CD4-positive, alpha-beta T cell (primary cell): ENCODE measurements around the gene IKBKE. TPM values are rescaled to one million over a fixed set of nuclear protein-coding genes. Genes with fewer than 3 reads are reported as not detected.

Experiments
- ATAC-seq: fragments of 200-7000 bp; cut with Tn5 transposase; one replicate; pipeline ENCODE4 v1.10.0; 2022; ENCODE audit warnings: mild to moderate bottlenecking; ENCODE audit not compliant: poor library complexity
- CTCF ChIA-PET: fragments of 350-600 bp; sonication (Branson Sonifier 250); formaldehyde crosslinking; loops from one replicate; lab custom pipeline; 2021; ENCODE audit warnings: antibody characterized with exemption, inconsistent platforms; lab: Charles Lee
- POLR2A ChIA-PET: fragments of 350-600 bp; sonication (Branson Sonifier 250); formaldehyde crosslinking; loops from one replicate; lab custom pipeline; 2021; ENCODE audit warnings: antibody characterized with exemption, inconsistent platforms; lab: Charles Lee
- DNase-seq, 14 experiments: peaks; one replicate each; pipeline ENCODE4 v3.0.0-alpha.2; 2013 to 2020; ENCODE audit warnings: mixed read lengths in 2 of 14
- H3K27ac ChIP-seq, 2 donors: one replicate each; pipeline versions ENCODE4 v1.5.1 to v1.7.0; 2013; ENCODE audit warnings: low read length in 2 of 2, low read depth in 1 of 2, mild to moderate bottlenecking in 1 of 2
- H3K27me3 ChIP-seq, 2 experiments: 1 replicate in 1 of 2; 2 replicates in 1 of 2; pipeline versions ENCODE4 v1.6.1 to v1.7.0; 2013; ENCODE audit warnings: low read length in 2 of 2, control low read depth in 1 of 2, mild to moderate bottlenecking in 1 of 2, moderate library complexity in 1 of 2; ENCODE audit not compliant: insufficient read depth in 2 of 2, control insufficient read depth in 1 of 2
- H3K36me3 ChIP-seq: one replicate; pipeline ENCODE4 v1.6.1; 2013; ENCODE audit warnings: low read length, control low read depth; ENCODE audit not compliant: insufficient read depth
- H3K4me1 ChIP-seq: one replicate; pipeline ENCODE4 v1.6.1; 2013; ENCODE audit warnings: low read length, control low read depth; ENCODE audit not compliant: insufficient read depth
- H3K4me3 ChIP-seq: one replicate; pipeline ENCODE4 v1.5.1; 2013; ENCODE audit warnings: mild to moderate bottlenecking, low read length, moderate library complexity
- H3K9me3 ChIP-seq, 2 experiments: 1 replicate in 1 of 2; 2 replicates in 1 of 2; pipeline versions ENCODE4 v1.6.1 to v1.7.0; 2013; ENCODE audit warnings: low read length in 2 of 2, mild to moderate bottlenecking in 2 of 2, control low read depth in 1 of 2, moderate library complexity in 1 of 2; ENCODE audit not compliant: control insufficient read depth in 1 of 2, insufficient read depth in 1 of 2
- H3K27ac Mint-ChIP-seq: one replicate; pipeline ENCODE4 v1.8.0; 2020; ENCODE audit warnings: mixed read lengths
- H3K27me3 Mint-ChIP-seq: one replicate; pipeline ENCODE4 v1.8.0; 2021; ENCODE audit warnings: mixed read lengths
- H3K36me3 Mint-ChIP-seq: one replicate; pipeline ENCODE4 v1.8.0; 2021; ENCODE audit warnings: low read depth, mixed read lengths
- H3K4me1 Mint-ChIP-seq: one replicate; pipeline ENCODE4 v1.8.0; 2021; ENCODE audit warnings: low read depth, mixed read lengths
- H3K4me3 Mint-ChIP-seq: one replicate; pipeline ENCODE4 v1.8.0; 2020; ENCODE audit warnings: mild to moderate bottlenecking, mixed read lengths
- H3K9me3 Mint-ChIP-seq: one replicate; pipeline ENCODE4 v1.8.0; 2020; ENCODE audit warnings: mixed read lengths
- CTCF ChIP-seq: fragments of 200-600 bp; IDR thresholded peaks from one replicate; pipeline ENCODE4 v1.8.0; 2022; ENCODE audit warnings: antibody characterized with exemption, mild to moderate bottlenecking
- intact Hi-C, 2 experiments: fragments of 100-400 bp; cut with DNase I in 1 of 2; cut with micrococcal nuclease in 1 of 2; formaldehyde crosslinking; loops; one replicate each; pipeline versions ENCODE4 v1.15.1 to v1.9.0; 2023 to 2025; cut with DNase I, micrococcal nuclease
- total RNA-seq, 174 experiments: library from RNA in 2 of 174; stranded (reverse) in 2 of 174; gene quantifications; one replicate each; pipeline ENCODE4 v1.2.3 and lab custom pipeline; 2021 to 2026

IKBKE gene
- total RNA-seq, 2 experiments from 2014 or later, result 27.9 to 29.8 TPM

DNA sequence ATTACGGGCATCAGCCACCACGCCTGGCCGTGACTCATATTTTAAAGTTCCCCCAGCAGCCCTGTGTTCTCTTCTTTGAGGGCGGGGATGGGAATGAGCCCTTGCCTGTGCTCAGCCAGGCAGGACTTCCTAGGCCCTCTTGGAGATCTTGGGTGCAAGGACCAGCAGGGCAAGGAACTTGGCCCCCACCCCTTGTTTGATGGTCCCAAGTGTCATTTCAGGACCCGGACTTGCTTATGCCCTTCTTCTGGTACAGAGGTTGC, 46.4 kb downstream of the IKBKE start:
- Mint-ChIP-seq H3K4me3 (no peak overlapping the region), H3K27ac (no peak overlapping the region), H3K4me1 (no peaks in the 10 kb centered on the region), H3K36me3 (no peaks in the 10 kb centered on the region), H3K9me3 (no peaks in the 10 kb centered on the region), H3K27me3 (no peaks in the 10 kb centered on the region)
- ChIA-PET POLR2A (no interaction called here), CTCF (interaction anchor here (1.3 to 2.5 kb wide), 2 partner anchors 27 to 28 kb away, joined by 3 to 8 read pairs; no protein-coding TSS in a partner anchor)
- H3K27me3 ChIP-seq, result no peaks in the 10 kb centered on the region
- no peak overlapping the region for H3K4me3 ChIP-seq
- peak in 2 of 14 experiments; percentile 39 to 58 for DNase-seq
- no peak for TF ChIP-seq CTCF
- no peak overlapping the region for H3K27ac ChIP-seq
- intact Hi-C loops, result no loop called here
- no peak for ATAC-seq
- H3K9me3 ChIP-seq, result no peaks in the 10 kb centered on the region
- peaks cover 2% of the 10 kb centered on the region for H3K4me1 ChIP-seq
- no peaks in the 10 kb centered on the region for H3K36me3 ChIP-seq

DNA sequence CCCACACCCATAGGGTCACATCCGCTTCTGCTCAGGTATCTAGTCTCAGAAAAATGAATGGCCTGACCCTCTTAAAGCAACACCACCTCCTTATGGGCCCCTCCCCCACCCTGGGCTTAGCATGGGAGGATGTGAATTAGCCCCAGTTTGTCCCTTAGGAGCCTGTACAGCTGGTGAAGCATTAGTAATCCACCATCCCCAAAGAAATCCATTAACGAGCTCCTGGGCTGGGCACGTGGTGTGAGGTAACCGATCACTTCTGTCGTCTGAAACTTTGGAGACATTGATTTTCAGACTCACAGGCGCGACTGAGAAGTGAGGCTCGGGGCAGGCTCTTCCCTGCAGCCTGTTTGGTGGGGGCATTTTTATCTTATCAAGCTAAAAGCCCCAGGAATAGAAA, 47.5 kb downstream of the IKBKE start:
- intact Hi-C loops, result no loop called here
- POLR2A ChIA-PET, result interaction anchor here (1.4 kb wide), 1 partner anchor 11 kb away, joined by 5 read pairs; the partner anchor contains the start of gene RASSF5
- Histone ChIP-seq H3K4me3 (no peak overlapping the region), H3K4me1 (peaks cover 2% of the 10 kb centered on the region), H3K27me3 (no peaks in the 10 kb centered on the region), H3K27ac (no peak overlapping the region), H3K9me3 (no peaks in the 10 kb centered on the region), H3K36me3 (no peaks in the 10 kb centered on the region)
- no peaks in the 10 kb centered on the region for H3K4me1 Mint-ChIP-seq
- ATAC-seq, result no peak
- no peaks in the 10 kb centered on the region for H3K9me3 Mint-ChIP-seq
- H3K27me3 Mint-ChIP-seq, result no peaks in the 10 kb centered on the region
- no peaks in the 10 kb centered on the region for H3K36me3 Mint-ChIP-seq
- H3K4me3 Mint-ChIP-seq, result no peak overlapping the region
- TF ChIP-seq CTCF, result no peak
- DNase-seq, result no peak
- H3K27ac Mint-ChIP-seq, result no peak overlapping the region
- CTCF ChIA-PET, result interaction anchor here (0.6 kb wide), 1 partner anchor 230 kb away, joined by 3 read pairs; no protein-coding TSS in a partner anchor

GRCh38 chr1:206518206-206518605, 47.9 kb downstream of the IKBKE start:
- Mint-ChIP-seq H3K27me3 (no peaks in the 10 kb centered on the region), H3K27ac (no peak overlapping the region), H3K4me1 (no peaks in the 10 kb centered on the region), H3K36me3 (no peaks in the 10 kb centered on the region), H3K9me3 (no peaks in the 10 kb centered on the region), H3K4me3 (no peak overlapping the region)
- POLR2A ChIA-PET, result interaction anchor here (1.4 kb wide), 1 partner anchor 11 kb away, joined by 5 read pairs; the partner anchor contains the start of gene RASSF5
- H3K9me3 ChIP-seq, result no peaks in the 10 kb centered on the region
- ATAC-seq (no peak), DNase-seq (no peak)
- no peak overlapping the region for H3K27ac ChIP-seq
- no peak for TF ChIP-seq CTCF
- H3K4me1 ChIP-seq, result peaks cover 2% of the 10 kb centered on the region
- CTCF ChIA-PET, result interaction anchor here (0.6 kb wide), 1 partner anchor 230 kb away, joined by 3 read pairs; no protein-coding TSS in a partner anchor
- intact Hi-C loops, result no loop called here
- no peak overlapping the region for H3K4me3 ChIP-seq
- H3K36me3 ChIP-seq, result no peaks in the 10 kb centered on the region
- H3K27me3 ChIP-seq, result no peaks in the 10 kb centered on the region
